ENCODE measurements around the gene TCF19.

DNA sequence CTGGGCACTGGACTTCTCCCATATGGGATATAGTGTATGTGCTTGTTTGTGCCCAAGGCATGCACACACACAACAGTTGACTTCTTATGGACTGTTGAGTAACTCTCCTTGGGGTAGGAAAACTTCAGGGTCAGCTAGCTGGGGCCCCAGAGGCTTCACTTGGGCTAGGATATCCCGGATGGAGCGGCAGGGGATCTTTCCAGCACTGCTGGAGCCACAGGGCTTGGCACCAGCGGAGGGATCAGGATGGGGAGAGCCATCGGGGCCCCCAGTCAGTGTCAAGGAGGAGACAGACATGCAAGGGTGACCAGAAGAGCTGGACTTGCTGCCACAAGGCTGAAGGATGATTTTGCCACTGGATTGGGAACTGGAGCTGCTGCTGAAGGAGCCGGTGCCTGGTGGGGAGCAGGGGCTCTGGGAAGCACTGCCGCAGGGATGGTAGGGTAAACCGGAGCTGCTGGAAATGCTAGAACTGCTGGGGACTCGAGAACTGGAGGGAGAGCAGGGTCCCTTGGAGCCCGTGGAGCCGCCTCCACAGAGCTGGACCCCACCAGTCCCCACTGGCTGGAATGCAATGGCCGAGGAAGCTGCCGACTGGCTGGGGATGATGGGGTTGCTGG, 42.3 kb upstream of the TCF19 start:
- TF ChIP-seq, protein P1, sequence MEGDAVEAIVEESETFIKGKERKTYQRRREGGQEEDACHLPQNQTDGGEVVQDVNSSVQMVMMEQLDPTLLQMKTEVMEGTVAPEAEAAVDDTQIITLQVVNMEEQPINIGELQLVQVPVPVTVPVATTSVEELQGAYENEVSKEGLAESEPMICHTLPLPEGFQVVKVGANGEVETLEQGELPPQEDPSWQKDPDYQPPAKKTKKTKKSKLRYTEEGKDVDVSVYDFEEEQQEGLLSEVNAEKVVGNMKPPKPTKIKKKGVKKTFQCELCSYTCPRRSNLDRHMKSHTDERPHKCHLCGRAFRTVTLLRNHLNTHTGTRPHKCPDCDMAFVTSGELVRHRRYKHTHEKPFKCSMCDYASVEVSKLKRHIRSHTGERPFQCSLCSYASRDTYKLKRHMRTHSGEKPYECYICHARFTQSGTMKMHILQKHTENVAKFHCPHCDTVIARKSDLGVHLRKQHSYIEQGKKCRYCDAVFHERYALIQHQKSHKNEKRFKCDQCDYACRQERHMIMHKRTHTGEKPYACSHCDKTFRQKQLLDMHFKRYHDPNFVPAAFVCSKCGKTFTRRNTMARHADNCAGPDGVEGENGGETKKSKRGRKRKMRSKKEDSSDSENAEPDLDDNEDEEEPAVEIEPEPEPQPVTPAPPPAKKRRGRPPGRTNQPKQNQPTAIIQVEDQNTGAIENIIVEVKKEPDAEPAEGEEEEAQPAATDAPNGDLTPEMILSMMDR (IDR thresholded peaks at IDR 0.05), result no peak
- TF ChIP-seq REST (IDR thresholded peaks at IDR 0.05; ENCODE audit: insufficient read depth in 1 of 2, low read depth in 2 of 2, low read length in 1 of 2) (no peak), POLR2AphosphoS5 (IDR thresholded peaks at IDR 0.05; ENCODE audit: low read depth, low read length) (no peak), SIN3A (IDR thresholded peaks at IDR 0.05; ENCODE audit: borderline replicate concordance, insufficient read depth, low read depth, low read length) (no peak)
